HG03064 (cell line): ENCODE results near the gene PROK1.

Source experiments
- ATAC-seq: cut with Tn5 transposase; IDR thresholded peaks from one replicate; pipeline ENCODE4 v1.9.1; 2021; ENCODE audit warnings: low read depth; ENCODE audit not compliant: unreplicated experiment

Gene PROK1

DNA sequence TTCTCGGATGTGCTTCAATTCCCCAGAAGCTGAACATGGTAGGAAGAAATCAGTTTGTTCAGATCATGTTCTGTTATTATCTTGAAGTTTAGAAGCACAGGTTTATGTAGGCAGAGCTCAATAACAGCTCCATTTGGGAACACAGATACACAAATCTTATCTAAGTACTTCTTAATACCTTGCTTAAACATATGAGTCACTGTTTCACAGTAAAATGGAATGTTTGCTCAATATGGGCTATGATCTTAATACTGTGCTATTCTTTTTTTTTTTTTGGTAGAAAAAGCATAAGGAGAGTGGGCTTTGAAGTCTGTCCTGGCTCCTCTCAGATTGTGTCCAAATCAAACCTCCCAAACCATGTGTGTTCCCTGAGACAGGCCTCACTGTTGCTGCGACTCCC lies 13.4 kb downstream of the PROK1 start:
- ATAC-seq = no peak

DNA sequence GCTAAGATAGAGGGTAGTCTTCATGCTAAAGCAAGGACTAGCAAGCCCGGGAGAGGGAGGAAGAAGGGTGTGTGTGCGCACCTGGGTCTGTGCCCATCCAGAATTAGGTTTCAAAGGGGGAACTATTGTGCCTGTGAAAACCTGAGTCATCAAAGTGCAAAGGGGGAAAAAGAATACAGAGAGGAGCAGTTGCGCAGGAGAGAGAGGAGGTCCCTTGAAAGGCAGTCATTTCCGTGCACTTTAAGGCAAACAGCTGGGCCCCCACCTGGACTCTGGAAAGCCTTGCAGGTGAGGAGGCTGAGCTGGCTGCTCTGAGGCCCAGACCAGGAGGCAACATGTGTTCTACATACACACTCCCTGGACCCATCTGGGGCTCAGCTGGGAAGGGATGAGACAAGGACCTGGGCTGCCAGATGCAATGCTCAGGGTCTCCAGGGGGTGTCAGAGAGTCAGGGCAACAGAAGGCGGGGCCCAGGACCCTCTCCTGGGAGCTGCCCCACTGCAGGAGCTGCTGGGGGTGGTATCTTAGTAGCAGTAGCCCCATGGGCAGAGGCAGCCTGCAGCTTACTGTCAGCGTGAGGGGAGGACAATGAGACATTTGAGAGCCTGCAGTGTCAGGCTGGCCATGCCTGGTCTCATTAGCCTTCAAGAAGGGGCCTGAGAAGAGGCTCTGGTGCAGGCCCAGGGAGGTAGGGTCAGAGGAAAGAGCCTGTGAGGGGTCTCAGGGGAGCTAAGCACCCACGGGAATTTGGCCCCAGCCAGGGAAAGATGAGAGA lies 14.3 kb downstream of the PROK1 start:
- ATAC-seq = no peak

DNA sequence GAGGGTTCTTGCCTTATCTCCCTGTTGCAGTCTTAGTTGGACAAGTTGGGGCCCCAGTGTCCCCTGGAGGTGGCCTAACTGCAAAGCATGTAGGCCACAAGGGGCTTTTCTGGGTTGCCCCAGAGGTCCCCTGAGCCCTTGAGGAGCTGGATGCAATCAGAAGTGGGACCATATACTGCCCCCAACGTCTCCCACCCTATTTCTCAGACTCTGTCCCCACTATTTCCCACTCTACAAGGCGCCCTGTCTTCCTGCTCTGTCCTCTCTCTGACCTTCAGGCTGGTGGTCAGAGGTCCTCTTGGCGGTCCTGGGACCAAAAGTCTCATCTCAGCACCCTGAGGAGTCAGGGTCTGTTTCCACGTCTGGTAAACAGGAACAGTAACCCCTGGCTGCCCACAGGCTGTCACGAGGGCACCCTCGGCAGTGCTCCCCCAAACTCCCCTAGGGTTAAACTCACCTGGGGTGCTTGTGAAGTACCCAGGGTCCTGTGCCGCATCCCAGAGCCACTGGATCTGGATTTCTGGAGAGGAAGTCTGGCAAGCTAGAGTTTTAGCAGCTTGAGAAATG lies 14.9 kb downstream of the PROK1 start:
- no peak for ATAC-seq

DNA sequence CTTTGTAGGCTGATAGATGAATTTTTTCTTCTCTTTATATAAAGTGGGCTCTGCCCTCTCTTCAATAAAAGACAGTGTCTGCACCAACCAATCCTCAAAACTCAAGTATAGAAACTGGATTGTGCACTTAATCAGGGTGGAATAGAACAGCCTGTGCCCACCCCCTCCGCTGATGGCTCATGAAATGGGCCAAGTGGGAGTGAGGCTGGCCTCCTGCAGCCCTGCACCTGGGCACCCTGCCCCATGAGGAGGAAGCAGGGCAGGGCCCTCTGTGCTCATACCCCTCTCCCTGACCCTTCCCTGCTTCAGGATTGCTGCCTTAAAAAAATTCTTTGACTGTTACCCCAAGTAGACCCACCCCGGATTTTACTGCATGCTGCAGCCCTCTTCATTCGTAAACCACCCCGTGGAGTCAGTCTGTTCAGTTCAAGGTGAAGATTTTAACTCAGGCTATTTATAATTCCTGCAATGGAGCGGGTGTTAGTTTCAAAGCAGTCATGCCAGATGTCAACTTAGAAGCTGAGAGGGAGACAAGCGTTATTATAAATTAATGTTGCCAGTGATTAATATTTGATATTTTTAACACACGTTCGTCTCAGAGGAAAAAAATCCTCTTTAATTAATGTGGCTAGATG lies 15.8 kb downstream of the PROK1 start:
- no peak for ATAC-seq

DNA sequence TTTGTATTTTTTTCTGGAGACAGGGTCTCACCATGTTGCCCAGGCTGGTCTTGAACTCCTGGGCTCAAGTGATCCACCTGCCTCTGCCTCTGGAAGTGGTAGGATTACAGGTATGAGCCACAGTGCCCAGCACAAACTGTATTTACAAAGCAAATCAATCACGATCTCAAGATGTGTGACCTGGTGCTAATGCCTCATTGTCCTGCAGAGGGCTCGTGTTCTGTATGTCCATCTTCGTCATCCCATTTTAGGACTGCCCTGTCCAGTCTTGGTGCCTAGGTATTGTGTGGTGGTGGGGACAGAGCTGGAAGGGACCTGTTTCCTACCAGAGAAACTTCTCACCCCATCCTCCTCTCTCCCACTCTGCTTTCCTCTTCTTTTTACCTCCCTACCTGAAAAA lies 20.2 kb downstream of the PROK1 start:
- ATAC-seq = no peak

DNA sequence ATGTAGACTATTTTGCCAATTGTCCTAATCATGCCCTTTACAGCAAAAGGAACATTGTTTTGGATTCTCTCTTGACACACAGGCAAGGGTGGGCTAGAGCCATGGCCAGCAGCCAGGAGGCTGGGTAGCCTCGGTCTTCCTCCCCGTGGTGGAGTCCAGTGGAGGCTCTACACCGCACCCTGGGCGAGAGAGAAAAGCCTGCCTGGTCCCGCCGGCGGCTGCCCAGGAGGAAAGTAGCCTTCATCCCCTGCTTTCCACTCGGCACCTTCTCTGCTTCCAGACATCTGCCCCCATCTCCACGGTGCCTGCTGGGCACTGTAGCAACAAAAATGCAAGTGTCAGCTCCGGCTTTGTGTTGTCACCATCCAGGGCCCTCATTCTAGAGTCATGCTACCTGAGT lies 21.6 kb downstream of the PROK1 start:
- ATAC-seq = no peak

DNA sequence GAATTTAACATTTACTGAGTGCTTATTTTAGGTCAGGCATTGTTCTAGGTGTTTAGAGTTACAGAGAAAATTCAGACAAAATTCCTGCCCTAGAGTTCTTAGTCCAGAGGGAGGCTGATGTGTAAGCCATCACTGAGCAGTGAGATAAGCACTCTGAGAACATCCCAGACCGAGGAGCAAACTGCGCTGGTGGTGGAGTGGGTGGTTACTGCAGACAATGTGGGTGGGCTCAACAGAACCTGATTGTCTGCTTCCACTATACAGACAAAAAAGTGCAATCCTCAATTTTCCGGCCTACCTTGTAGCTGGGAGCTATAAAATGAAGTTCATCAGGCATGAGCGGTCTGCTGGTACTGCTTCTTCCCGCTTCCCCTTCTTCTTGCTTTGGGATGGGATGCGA lies 23.5 kb downstream of the PROK1 start:
- ATAC-seq = no peak

DNA sequence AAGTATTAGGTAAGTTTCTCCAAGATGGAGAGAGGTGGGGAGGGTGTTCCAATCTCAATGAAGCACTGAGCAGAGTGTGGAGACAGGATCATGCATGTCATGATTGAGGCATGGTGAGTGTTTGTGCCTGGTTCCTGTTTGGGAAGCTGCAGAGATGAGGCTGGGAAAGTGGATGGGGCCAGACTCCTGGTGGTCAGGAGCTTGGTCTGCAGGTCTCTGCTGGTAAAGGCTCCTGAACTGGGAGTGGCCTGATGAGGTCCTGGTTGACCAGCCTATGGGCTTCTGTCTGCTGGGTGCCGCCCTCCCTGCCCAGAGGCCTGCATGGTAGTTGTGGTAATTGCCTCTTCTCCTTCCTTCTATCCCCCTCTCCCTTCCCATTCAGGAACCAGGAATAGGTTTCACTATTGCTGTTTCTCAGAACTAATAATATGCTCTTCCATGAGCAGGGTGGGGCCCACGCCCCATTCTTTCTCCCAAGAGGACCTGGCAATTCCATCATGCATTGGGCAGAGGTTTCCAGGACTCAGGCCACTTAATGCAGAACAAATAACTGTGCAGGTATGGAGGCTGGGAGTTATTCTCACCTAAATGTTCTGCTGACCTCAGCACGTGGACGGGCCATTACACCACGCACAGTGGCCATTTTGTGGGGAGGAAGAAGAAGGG lies 24.5 kb downstream of the PROK1 start:
- no peak for ATAC-seq

DNA sequence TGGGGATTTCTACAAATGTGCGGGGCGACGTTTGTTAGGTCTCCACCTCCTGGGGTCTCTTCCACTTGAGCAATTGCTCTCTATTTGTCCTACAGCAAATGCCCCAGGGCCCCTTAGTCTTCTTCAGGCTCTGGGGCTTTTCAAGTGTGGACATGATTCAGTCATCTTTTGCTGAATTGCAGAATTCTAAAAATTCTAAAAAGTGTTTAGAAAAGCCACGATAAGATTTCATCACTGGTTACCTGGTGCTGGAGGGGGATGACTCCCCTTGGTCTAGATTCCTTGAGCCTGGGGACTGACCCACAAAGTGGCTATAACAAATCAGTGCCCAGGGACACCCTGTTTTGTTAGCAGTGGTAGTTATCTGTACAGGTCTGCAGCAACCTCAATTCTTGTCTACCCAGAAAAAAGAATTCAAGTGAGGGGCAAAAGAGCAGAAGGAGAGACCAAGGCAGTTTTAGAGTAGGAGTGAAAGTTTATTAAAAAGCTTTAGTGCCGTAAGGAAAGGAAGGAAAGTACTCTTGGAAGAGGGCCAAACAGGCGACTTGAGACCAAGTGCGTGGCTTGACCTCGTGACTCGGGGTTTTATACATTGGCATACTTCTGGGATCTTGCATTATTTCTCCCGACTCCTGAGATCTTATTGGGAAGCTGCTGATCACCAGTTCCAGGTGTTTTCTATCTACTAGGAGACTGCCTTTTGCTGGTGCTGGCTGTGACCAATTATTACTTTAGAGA lies 25.2 kb downstream of the PROK1 start:
- no peak for ATAC-seq

DNA sequence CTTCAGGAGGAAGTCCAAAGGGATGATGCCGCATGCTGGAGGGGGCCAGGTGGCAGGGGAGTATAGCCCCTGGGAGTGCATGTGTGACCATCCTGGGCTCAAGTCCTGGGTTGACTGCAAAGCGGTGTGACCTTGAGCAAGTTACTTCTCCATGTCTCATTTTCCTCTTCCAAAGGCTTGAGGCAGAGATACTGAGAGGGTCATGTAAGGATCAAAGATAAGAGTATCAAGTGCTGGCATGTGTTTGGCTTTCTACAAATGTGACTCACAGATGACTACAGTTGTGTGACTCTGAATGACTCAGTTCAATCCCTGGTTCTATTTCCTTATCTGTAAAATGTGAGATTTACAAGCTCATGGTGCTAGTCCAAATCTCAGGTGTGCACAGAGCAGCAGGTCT lies 26.1 kb downstream of the PROK1 start:
- ATAC-seq = no peak

DNA sequence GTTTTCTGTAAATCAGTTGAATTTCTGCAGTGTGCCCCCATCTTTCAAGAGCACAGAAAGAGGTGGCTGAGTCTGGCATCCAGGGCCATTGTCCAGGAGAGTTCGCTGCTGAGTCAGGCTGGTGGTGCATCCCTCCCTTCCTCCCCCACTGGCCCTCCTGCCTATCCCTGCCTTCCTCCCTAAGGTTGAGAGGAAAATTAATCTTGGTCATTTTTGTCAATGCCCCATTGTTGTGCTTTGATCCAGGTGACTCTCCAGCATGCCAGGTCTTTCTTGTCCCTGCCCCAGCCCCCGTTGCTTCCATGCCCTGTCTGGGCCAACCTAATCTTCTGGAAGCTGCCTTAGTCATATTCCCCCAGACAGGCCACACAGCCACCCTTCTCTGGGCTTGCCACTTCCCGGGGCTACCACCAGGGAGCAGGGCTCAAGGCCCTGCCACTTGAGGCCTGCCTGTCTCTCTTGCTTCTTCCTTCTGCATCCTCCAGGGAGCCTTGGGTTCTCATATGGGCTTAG lies 26.6 kb downstream of the PROK1 start:
- no peak for ATAC-seq

DNA sequence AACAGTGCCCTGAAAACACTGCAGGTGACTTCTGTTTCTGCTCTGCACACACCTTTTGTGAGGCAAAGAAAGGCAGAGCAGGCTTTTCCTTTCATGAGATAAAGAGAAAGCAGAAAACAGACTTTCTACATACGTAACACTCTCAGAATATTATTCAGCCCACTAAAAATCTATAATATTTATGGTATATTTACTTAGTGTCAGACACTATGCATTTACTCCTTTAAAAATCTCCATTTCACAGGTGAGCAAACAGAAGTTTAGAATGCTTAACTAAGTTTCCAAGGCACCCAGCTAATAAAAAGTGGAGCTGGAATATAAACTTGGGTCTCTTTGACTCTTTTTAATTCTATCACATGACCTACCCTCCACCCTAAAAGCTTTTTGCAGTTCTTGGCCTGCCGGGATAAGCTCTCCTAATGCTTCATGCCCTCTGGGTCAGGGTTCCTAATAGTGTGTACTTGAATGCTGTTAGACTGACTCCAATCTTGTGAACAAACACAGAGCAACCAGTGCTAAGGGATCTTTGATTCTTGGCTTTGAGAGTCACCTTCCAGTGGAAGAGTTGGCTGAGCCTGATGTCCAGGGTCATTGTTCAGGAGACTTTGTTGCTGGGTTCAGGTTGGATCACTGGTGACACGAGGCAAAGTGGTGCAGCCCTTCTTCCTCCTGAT lies 27.2 kb downstream of the PROK1 start:
- no peak for ATAC-seq

DNA sequence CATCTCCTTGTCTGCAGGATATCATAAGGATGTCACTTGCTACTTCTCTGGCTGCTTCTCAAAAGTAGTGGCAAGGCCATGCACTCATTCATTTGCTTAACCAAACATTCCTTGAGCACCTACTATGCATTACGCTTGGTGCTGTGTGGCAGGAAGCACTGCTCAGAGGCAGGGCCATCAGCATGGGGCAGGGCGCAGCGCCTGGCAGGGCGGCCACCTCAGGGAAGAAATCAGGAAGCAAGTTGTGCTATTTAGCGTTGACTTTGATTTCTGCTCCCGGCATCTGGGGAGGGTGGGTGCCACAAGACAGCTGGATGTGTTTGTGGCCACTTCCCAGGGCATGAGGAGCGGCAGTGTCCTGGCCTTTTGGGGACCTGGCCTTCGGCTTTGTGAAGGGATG lies 27.9 kb downstream of the PROK1 start:
- no peak for ATAC-seq

DNA sequence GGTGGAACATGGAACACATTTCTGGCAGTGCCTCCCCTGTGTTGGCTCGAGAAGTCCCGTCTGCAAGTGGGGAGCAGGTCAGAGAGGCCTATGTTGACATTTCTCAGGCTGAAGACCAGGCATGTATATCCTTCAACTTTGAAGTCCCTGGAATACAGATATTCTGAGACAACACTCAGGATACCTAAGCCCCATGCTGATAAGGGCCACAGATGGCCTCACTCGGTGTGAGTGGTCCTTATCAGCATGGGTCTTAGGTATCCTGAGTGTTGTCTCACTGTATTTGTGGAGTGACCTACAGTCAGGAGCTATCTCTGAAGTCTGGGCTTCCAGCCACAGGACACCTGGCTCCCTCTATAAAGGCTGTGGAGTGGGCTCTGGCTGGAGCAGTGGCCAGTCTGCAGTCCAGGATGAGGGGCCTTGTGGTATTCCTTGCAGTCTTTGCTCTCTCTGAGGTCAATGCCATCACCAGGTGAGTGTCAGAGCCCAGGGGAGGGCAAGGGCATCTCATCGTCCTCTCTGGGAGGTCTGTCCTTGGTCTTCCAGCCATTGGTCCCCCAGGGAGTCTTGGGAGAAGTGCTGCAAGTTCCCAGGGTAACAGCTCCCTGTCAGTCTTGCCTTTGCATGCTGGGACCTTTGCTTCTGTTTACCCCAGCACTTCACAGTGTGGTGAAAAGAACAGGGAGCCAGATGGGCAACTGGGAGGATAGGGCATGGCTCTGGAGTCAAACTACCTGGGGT lies 29.6 kb downstream of the PROK1 start:
- ATAC-seq = no peak

DNA sequence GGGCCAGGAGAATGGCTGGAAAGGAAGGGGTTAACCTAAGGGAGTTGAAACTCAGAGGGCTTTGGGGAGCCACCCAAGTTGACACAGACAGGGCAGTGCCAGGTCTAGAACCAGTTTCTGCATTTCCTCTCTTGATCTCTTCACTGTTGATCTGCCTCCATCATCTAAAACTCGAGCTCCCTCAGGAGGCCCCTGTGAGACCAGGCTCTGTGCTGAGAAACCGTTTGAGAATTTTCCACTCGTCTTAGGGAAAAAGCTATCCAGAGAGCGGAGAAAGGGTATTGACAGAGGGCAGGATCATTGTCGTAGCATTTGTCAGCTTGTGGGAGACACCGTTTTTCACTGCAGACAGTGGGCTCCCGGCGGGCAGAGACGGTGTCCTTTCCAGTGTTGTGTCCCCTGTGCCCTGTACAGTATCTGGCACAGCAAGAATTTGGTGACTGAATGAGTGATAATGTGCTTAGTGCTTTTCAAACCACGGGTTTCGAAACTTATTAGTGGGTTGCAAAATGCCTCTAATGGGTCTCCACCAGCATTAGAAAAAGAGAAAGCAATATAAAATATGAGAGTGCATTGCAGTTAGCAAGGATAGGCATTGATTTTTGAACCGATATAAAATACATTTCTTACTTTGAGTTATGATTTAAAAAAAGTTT lies 31.1 kb downstream of the PROK1 start:
- ATAC-seq = no peak

DNA sequence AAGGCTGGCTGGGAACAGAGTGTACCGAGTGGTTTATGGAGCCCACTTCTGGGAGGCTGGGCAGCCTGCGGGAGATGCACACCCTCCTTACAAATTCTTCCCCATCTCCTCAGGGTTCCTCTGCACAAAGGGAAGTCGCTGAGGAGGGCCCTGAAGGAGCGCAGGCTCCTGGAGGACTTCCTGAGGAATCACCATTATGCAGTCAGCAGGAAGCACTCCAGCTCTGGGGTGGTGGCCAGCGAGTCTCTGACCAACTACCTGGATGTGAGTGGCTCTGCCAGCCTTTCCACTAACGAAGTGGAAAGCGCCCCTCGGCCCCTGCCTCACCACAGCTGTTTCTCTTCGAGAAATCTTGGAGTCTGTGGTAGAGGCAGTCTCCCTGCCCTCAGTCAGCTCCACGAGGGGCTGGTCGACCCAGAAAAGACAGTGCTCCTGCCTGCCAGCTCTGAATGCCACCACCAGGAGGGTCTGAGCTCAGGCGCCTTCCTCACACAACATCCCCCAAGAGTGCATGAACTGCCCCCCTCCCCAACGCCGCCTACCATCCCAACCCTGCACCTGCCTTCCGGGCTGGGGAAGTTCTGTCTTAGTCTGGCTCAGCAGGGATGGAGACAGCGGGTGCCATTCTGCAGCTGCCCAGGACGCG lies 31.8 kb downstream of the PROK1 start:
- ATAC-seq = no peak

DNA sequence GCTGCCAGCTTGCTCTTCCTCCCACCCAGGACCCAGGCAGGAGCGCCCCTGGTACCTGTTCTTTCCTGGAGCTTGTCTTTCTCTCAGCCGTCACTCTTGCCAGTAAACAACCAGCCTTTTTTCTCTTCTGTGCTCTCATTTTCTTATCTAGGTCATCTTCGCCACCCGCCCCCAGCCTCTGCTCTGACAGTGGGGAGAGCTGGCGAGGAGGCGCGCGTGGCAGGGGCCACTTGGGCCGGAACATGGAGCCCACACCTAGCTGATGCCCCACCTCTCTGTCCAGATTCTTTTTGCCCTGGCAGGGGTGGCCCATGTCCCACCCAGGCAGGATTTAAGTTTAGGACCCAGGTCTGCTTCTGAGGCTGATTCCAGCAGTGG lies 32.3 kb downstream of the PROK1 start:
- no peak for ATAC-seq

DNA sequence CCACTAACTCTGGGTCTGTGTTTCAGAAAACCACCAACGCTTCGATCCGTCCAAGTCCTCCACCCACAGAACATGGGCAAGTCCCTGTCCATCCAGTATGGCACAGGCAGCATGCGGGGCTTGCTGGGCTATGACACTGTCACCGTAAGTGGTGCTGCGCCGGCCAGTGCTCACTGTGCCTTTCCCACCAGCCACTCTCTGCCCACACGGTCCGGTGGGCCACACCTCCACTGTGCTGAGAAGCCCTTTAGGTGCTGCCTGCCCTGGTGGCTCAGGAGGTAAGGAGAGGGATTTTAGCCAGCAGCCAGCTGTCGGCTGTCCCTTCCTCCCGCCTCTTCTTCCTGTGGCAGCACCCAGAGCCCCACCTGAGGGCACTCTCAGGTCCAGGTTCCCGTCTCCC lies 33.9 kb downstream of the PROK1 start:
- ATAC-seq = no peak

DNA sequence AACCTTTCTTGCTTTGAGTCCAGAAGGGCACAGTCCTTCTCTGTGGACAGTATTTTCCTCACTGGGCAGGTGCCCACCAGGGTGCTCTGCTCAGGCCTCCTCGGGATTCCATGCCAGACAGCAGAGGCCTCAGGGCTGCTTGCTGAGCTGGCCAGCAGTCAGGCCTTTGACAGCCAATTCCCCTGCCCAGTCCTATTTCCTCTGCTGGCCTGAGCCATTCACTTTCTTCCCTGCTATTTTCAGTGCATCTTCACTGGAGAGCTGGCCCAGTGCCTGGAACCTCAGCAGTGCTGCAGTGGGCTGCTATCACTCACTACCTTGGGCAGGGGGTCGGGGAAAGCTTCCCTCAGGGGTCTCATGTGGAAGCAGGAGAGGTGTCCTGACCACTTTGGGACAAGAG lies 34.8 kb downstream of the PROK1 start:
- ATAC-seq = no peak
